GM19351 (cell line): Measurements from ENCODE around the gene ABHD2.
"Not testable (repeated sequence)": the region's sequence is repeated elsewhere in the genome, so short reads cannot be mapped to it uniquely, and the experiment has no call there.

Experiments used
- ATAC-seq: cut with Tn5 transposase; IDR thresholded peaks from one replicate; pipeline ENCODE4 v1.9.1; 2021; ENCODE audit warnings: mild to moderate bottlenecking, moderate library complexity; ENCODE audit not compliant: unreplicated experiment

The ABHD2 gene

DNA sequence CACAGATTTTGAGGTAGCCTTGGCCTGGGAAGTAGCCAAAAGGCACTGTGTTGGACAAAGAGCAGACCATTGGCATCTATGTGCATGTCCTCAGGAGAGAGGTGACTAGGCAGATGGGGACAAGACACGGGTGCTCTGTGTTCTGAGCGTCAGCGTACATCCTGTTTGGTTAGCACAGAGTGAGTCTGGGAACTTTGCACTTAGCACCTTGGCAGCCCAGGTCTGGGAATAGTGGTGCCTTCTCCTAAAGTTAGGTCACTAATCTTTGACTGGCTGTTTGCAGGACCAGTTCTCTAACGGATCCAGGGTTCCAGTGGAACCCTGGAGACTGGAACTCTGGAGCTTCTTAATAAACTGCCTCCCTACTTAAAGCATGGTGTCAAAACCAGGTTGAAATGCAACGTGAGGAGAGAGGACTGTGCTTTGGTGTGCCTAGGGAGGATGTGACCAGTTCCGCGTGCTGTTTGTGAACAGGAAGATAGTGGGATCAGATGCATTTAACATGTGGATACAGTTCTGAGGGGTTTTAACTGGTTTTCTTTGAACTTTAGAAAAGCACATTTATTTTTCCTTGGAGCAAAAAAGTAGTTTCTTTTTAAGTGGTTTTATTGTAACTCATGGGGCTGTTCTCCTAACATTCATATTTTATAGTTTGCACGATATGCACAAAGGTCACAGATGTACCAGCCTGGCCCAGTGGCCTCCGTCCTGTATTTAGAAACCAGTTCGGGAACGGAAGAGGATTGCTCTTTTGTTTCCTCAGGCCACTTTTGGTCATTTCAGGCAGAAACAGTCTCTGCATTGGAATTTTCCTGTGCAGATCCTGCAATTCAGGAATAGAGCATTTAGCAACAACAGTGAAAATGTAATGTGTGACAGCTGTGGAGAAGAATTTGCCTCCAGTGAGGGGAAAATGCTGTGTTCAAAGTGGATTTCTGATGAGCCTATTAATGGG, 48.8 kb downstream of the ABHD2 start:
- no peak for ATAC-seq

DNA sequence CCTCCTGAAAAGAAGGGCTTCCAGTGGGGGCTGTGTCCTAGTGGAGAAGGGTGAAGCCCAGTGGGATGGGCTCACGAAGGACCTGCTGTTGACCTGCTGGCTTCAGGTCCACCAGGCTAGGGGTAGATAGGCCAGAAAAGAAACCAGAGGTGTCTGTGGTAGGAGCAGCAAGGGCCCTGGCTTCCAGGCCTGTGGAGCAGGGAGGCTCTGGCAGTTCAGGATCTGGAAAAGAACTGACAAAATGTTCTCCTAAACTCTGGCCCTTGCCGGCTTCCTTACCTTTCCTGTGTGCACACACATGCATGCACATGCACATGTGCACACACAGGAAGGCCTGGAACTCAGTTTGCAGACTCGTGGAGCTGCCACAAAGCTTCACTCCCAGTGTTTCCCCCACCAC, 49.7 kb downstream of the ABHD2 start:
- no peak for ATAC-seq

DNA sequence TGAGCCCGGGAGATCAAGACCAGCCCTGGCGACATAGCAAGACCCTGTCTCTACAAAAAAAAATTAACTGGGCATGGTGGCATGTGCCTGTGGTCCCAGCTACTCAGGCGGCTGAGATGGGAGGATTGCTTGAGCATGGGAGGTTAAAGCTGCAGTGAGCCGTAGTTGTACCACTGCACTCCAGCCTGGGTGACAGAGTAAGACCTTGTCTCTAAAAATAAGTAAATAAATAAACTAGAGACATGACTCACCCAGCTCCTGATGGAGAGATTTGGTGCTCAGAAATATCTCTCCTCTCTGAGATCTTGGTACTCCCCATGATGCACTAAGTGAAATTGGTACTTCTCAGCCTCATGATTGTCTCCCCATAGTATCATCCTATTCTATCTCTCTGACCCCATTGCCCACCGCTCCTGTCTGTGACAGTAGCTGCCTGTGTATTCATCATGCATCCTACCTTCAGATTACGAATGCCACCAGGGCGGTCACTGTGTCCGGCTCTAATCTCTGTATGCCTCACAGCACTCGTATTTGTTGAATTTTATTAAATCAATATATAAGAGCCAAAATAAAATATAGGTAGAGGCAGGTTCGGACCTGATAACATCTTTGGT, 50.9 kb downstream of the ABHD2 start:
- ATAC-seq, result no peak

DNA sequence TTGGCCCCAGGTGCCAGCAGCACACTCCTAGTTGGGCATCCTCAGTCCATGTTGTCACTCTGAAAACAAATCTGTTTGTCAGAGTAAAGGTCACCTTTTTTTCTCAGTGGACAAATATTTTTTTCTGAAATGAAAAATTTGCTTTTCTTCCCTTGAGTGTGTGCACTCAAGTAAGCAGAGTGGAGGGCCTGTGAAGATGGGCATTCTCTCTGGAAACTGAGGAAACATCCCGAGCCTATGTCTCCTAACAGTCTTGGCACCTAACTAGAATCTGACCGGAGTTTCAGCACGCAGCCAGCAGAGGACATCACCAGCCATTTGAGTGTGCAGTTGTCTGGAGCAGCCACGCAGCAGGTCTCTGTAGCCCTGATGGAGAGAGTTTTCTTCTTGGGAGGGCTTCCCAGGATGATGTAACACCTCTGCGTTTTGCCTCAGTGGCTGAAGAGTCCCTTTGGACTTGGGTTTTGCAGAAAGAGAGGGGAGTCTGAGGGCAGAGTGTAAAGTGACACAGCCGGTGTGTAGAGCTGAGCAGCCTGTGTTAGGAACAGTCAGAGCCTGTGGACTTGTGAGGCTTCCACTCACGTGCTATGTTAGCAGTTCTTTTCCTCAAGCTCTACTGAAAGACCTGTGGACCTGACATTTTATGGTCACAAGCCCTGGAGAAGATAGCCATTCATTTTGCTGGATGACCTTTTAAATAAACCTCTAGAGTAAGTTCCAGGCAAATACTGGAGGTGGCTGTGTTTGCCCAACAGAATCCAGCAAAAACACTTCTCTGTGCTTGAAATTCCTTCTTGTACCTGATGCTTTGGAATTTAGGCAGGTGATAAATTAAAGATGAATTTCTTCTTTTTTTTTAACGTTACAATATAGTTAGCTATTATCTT, 51.6 kb downstream of the ABHD2 start:
- no peak for ATAC-seq

DNA sequence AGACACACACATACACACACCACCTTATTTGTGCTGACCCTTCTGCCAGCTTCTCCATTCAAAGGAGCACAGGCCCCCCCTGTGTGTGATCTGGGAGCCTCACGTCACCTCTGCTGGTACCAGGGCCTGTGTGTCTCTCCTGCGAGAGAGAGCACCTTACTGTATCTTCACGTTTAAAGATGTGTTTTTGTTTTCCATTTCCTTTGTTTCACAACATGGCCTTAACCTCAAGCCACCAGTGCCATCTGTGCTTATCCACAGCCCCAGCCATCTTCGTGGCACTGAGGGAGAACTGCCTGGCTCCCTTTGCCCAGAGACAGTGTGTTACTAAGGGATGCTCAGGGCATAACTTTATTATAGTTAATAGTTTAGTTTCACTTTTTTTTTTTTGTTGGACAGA, 52.3 kb downstream of the ABHD2 start:
- ATAC-seq, result no peak

DNA sequence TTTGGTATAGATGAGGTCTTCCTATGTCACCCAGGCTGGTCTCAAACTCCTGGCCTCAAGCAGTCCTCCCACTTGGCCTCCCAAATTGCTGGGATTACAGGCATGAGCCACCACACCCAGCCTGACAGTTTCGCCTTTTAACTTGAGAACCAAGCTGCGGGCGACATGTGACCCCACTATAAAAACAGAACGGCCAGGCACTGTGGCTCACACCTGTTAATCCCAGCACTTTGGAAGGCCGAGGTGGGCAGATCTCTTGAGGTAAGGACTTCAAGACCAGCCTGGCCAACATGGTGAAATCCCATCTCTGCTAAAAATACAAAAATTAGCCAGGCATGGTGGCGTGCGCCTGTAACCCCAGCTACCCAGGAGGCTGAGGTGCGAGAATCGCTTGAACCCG, 52.9 kb downstream of the ABHD2 start:
- ATAC-seq, result not testable (repeated sequence)

DNA sequence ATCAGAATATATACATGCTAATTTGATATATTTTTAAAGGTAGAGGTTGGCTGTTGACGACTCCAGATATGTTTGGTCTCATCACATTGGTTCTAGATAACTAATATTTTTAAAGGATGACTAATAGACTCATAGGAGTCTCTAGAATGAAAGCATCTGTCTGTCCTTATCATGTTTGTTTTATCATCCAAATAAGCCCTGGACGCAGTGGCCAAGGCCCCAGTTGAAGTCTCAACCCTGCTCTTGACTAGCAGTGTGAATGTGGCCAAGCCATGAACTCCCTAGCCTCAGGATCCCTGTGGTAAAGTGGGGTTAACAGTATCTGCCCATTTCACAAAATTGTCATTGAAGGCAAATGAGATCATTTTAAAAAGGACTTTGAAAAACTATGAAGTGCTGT, 53.6 kb downstream of the ABHD2 start:
- ATAC-seq, result no peak

DNA sequence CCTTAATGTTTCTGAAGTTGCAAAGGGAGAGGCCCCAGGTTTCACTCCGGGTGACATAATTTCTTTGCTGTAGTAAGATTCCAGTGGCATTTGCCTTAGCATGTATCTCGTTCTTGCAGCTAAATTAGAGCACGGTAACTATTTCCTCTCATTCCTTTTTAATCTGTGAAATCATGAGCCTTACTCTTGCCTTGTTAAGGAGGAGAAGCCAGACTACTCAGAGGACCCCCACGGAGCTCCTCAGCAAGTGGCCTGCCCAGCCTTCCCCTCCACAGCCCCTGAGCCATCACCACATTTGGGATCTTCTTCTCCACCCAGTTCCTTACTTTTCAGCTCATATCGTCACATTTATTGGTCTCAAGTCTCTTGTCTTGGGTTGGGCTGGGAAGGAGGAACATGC, 54.2 kb downstream of the ABHD2 start:
- ATAC-seq, result no peak

DNA sequence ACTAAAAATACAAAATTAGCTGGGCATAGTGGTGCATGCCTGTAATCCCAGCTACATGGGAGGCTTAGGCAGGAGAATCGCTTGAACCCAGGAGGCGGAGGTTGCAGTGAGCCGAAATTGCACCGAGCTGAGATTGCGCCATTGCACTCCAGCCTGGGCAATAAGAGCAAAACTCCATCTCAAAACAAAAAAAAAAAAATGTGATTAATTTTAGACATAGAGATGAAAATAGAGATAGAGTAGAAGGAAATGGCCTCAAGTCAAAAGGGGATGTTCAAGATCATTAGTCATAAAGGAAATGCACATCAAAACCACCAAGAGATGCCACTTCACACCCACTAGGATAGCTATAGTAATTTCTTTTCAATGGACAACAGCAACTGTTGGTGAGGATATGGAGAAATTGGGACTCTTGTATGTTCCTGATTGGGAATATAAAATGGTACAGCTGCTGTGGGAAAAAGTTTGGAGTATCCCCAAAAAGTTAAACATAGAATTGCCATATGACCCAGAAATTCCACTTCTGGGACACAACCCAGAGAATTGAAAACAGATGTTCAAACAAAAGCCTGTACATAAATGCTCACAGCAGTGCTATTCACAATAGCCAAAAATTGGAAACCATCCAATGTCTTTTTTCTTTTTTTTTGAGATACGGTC, 55.4 kb downstream of the ABHD2 start:
- no peak for ATAC-seq

DNA sequence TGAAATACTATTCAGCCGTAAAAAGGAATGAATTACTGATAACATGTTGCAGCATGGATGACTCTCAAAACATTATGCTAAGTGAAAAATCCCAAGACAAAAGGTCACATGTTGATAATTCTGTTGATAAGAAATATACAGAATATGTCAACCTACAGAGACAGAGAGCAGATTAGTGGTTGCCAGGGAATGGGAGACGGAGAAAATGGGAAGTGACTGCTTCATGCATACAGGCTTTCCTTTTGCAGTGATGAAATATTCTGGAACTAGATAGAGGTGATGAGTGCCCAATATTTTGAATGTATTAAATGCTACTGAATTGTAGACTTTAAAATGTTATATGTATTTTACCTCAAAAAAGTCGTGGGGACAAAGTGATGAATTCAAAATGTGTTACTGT, 56.2 kb downstream of the ABHD2 start:
- no peak for ATAC-seq

DNA sequence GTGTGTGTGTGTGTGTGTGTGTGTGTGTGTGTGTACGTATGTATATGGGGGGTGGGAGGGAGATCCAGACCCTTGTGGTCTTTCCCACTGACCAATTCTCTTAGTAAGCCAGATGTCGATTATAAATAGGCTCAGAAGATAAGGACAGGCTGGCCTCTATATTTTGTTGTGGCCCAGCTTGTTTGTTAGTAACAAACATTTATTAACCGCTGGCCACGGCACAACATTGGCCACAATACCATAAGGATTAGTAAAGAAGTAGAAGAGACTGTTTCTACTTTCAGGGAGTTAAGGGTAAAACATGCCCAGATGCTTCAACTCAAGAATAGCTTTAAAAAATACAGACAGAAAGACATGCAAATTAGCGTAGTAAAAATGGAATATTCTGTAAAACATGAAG, 58.1 kb downstream of the ABHD2 start:
- ATAC-seq, result no peak

DNA sequence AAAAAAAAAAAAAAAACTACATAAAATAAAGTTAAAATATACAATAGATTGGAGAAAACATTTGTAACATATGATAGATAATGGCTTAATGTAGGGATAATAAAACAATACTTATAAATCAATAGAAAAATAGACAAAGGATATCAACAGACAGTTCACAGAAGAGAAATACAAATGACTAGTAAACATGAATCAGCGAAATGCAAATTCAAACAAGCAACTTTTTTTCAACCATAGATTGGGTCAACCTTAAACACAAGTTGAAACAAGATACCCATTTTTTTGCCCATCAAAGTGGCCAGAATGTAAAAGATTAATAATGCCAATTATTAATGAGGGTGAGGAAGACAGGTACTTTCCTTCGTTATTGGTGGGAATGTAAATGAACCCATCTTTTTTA, 59.9 kb downstream of the ABHD2 start:
- ATAC-seq, result no peak

DNA sequence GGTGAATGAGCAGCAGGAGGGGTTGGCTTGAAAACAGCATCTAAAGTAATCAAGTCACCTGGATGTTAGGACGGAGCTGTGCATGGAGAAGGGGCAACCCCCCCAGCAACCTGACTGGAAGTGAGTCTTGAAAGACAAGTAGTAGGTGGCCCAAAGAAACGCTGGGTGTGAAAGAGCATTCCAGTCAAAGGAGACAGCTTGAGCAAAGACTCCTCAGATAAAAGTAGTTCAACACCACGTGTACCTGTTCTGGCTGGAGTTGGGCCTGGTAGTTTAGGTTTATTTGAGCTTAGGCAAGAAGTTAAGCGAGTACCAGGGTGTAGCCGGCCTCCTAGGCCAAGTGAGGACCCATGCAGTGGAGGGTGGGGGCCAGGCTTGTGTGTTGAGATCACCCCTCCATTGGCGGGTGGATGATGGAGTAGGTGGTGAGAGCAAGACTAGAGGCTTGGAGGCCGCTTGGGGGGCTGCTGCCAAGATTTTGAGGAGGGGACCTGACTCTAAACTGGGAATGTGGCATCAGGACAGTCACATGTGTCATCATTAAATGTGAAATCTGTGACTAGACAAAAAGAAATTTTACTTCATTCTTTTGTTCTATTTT, 61.3 kb downstream of the ABHD2 start:
- no peak for ATAC-seq

DNA sequence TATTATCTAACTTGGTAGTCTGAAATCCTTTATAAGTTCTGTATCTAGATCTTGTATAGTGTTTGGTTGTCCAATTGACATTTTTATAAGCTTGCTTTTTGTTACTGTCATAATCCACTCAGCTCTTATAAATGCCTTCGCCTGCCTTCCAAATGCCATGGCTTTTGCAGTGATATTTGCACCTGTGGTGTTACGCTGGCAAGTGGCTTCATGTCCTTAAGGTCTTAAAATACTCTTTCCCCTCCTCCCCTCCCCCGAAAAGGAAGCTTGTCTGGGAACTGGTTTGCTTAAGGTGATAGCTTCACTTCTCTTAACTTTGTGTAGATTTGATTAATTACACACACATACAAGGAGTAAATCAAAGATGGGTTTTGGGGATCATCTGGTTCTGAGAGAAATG, 62.0 kb downstream of the ABHD2 start:
- no peak for ATAC-seq

DNA sequence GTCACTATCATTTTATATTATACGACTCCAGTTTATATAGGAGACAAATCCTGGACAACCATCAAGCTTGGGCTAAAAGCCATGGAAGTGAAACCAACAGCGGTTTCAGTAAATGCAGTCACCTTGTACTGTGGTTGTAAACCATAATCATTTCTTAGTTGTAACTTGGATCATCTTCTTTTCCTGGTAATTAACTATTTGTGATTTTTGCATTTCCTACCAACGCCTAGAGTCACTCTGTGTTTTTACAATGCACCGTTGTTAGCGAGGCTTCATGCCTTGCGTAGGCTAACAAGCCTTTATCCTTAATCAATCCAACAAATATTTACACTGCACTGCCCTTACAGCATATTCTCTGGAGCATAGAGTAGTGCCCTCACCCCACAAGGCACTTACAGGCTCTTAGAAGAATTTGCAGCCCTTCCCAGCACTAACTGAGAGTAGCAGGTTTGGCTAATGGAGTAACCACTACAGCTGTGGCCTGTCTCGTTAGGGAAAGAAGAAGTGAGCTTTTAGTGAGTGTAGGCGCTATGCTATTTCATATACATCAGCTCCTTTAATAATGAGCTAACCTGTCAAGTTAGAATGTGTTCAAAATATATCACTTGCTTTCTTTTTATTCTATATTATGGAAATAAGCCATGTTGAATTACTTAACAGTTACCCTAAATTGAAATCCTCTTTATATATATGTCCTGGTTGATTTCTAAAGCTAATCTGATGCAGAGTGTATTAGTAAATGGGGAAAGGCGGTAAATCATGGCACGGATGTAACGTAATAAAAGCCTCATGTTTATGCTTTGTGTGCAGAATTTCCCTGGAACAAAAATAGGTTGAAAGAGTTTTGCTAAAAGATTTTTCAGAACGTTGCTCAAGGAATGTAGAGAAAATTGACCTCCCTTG, 62.8 kb downstream of the ABHD2 start:
- ATAC-seq, result no peak

DNA sequence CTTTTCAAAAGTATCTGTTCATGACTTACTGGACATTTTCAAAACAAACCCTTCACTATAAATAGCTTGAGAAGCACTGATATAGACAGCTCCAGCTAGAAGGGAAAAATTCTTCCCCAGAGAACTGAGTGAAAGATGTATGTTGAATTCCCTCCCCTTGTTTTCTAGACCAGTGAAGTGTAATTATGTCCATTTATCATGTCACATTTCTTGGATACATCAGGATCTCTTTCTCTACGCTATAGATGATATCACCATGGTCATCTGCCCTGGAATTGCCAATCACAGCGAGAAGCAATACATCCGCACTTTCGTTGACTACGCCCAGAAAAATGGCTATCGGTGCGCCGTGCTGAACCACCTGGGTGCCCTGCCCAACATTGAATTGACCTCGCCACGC, 66.9 kb downstream of the ABHD2 start:
- no peak for ATAC-seq

DNA sequence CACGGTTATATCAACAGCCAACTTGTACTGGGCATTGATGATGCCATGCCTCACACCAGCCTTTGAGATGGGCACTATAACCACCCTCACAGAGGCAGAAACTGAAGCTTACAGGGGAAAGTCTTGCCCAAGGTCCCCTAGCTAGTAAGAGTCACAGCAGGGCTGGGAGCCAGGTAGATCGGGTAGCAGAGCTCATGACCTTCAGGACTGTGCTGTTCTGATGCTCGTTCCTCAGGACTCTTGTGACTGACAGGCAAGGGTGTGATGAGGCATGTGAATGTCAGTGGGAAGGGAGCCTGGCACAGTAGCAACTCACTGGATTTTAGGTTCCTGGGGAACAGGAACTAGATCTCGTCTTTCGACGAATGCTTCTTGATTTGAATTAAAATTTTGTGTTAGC, 67.4 kb downstream of the ABHD2 start:
- no peak for ATAC-seq

DNA sequence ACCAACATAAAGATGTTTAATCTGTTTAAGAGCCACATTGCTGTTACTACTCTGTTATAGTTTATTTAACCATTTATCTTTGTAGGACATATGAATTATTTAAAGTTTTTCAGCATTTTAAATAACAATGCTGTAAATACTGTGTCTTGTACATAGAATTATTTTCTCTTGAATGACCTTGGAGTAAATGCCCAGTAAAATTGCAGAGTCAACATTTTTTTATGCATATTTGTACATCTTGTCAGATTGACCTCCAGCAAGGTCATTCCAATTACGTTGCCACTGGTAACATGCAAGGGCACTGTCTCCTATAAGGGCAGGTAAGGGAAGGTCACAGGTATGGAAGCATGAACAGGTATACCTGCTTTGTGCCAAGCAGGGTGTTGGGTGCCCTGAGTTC, 68.8 kb downstream of the ABHD2 start:
- ATAC-seq, result no peak

DNA sequence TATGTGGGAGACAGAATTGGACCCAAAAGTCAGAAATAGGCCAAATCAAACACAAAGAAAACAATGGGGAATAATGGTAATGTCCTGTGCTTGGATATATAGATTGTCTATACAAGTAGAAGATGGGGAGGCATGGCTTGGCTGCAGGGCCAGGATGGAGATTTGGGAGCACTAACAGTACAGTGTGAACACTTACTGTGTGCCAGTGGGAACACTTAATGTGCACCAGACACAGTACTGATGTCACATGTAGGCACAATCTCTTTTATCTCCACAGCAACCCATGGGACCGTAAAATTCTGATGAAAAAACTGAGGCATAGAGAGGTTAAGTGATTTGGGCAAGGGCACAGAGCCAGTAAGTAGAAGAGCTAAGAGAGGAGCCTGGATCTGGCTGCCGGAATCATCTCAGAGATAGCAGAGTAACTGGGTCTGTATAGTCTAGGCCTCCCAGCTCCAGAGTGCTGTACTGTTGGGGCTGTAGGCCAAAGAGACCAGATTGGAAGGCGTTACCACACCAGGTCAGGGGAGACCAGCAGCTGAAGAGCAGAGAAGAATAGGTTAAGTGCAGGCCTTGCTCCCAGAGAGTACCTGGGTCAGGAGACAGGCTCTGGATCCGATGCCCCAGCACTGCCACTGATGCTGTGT, 69.8 kb downstream of the ABHD2 start:
- no peak for ATAC-seq
